Measurements from ENCODE around the gene C16orf96. TPM values are rescaled to one million over a fixed set of nuclear protein-coding genes. Genes with fewer than 3 reads are reported as not detected.

Gene C16orf96
- total and polyA plus RNA-seq, 2 donors (not counting 3 experiments of a cell fraction or from before 2014, with no cell fraction given): not detected

GRCh38 chr16:4591191-4591590 is 35.1 kb downstream of the C16orf96 start:
- no peak overlapping the region for H3K27ac ChIP-seq (ENCODE audit: insufficient read depth, low read depth, low read length)
- H3K9me1 ChIP-seq (replicated peaks; ENCODE audit: control insufficient read depth, extremely low read depth, insufficient read depth, low read length): no peaks in the 10 kb centered on the region
- no peaks in the 10 kb centered on the region for H3K79me2 ChIP-seq (ENCODE audit: control insufficient read depth, insufficient read depth, low read length)
- H3K9me3 ChIP-seq (replicated peaks; ENCODE audit: control insufficient read depth, insufficient read depth, low read length): no peaks in the 10 kb centered on the region
- H3K27me3 ChIP-seq (ENCODE audit: control insufficient read depth in 2 of 2, insufficient read depth in 2 of 2, low read length in 2 of 2): peaks cover 0 to 9% of the 10 kb centered on the region in 2 experiments
- CTCF ChIA-PET: no interaction called here
- DNase-seq (ENCODE audit: low read depth, low spot score) (no peak), FAIRE-seq (no peak)
- H3K4me1 ChIP-seq (ENCODE audit: control insufficient read depth, extremely low read depth, insufficient read depth, low read length): no peaks in the 10 kb centered on the region
- intact Hi-C loops (cut with micrococcal nuclease): no loop called here
- TF ChIP-seq POLR2AphosphoS5 (IDR thresholded peaks at IDR 0.05; ENCODE audit: insufficient read depth, low read depth, low read length): no peak
- TF ChIP-seq MAX (IDR thresholded peaks at IDR 0.05; ENCODE audit: insufficient read depth, insufficient read length): no peak
- no peak for TF ChIP-seq EZH2 (IDR thresholded peaks at IDR 0.05; ENCODE audit: borderline replicate concordance, low read depth, low read length, severe bottlenecking)
- no peak for TF ChIP-seq MYC (IDR thresholded peaks at IDR 0.05; ENCODE audit: low read depth, low read length)
- TF ChIP-seq GATA2 (IDR thresholded peaks at IDR 0.05; ENCODE audit: insufficient read depth, insufficient read length, low read depth, low read length): no peak
- TF ChIP-seq POLR2A (IDR thresholded peaks at IDR 0.05; ENCODE audit: low read depth, low read length): no peak
- TF ChIP-seq CTCF (IDR thresholded peaks at IDR 0.05; ENCODE audit: extremely low read depth in 1 of 2, insufficient read depth in 1 of 2, low read depth in 1 of 2, low read length in 2 of 2): no peak
- TF ChIP-seq JUN (IDR thresholded peaks at IDR 0.05; ENCODE audit: borderline replicate concordance, insufficient read depth, insufficient read length, low read depth): no peak
- no peak for TF ChIP-seq FOS (IDR thresholded peaks at IDR 0.05; ENCODE audit: borderline replicate concordance, insufficient read depth, low read length)
- dilution Hi-C loops (cut with MboI; ENCODE audit: extremely low pct_ligation_motif_present, low sequenced_read_pairs): no loop called here
- H3K4me3 ChIP-seq (replicated peaks in 1 of 3; ENCODE audit: insufficient read depth in 1 of 3, low read depth in 1 of 3, low read length in 3 of 3): no peak overlapping the region
- H3K4me2 ChIP-seq (ENCODE audit: insufficient read depth, low read length): no peak overlapping the region
- H4K20me1 ChIP-seq (replicated peaks; ENCODE audit: control insufficient read depth, extremely low read depth, insufficient read depth, low read length): no peaks in the 10 kb centered on the region
- POLR2A ChIA-PET: no interaction called here
- BruUV-seq (replicated peaks): no TSS peak
- H3K36me3 ChIP-seq (ENCODE audit: control insufficient read depth in 2 of 2, extremely low read depth in 1 of 2, insufficient read depth in 2 of 2, low read length in 2 of 2): no peaks in the 10 kb centered on the region
- H2AFZ ChIP-seq (ENCODE audit: low read depth, low read length): no peak overlapping the region
- no peak overlapping the region for H3K9ac ChIP-seq (replicated peaks; ENCODE audit: extremely low read depth, insufficient read depth, low read length)

Data from endothelial cell of umbilical vein (primary cell).